NCI-H2081 treated with DMSO at 0.1 percent for 48 hours (cell line): ENCODE data around the gene ABL1.

Source experiments
- DNase-seq: peaks from one replicate; lab custom pipeline; 2025; lab: John Stamatoyannopoulos, UW

The ABL1 gene

GRCh38 chr9:130918101-130918825 lies 83.2 kb downstream of the ABL1 start:
- DNase-seq: no peak

DNA sequence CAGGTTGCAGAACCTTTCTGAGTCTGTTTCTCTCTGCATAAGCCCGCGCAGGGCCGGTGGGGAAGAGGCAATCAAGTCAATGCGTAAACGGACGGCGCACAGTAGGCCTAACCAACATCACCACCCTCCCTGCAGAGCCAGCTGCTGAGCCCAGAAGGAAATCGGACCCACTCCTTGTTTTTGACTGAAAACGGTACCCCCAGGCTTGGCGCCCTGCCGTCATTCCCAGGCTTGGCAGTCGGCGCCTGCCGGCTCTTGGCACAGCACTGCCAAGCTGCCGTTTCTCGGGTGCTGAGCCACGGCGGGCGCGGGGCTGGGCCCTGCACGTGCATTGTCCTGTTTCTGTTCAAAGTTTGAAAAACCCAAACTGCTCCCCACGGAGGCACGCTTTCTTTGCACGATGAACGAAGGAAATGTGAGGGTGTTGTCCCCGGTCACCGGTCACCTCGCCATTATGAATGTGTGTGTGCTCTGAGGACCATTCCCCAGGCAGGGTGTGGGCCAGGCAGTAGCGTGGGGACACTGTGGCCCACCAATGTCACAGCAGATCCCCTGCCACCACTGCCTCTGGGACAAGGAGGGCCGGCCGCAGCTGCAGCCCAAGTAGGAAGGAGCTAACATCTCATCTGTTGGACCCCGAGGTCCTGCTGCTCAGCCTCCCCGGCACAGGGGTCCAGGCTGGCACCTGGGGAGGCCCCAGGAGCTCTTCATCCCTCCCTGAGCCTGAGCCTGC lies 83.9 kb downstream of the ABL1 start:
- no peak for DNase-seq

DNA sequence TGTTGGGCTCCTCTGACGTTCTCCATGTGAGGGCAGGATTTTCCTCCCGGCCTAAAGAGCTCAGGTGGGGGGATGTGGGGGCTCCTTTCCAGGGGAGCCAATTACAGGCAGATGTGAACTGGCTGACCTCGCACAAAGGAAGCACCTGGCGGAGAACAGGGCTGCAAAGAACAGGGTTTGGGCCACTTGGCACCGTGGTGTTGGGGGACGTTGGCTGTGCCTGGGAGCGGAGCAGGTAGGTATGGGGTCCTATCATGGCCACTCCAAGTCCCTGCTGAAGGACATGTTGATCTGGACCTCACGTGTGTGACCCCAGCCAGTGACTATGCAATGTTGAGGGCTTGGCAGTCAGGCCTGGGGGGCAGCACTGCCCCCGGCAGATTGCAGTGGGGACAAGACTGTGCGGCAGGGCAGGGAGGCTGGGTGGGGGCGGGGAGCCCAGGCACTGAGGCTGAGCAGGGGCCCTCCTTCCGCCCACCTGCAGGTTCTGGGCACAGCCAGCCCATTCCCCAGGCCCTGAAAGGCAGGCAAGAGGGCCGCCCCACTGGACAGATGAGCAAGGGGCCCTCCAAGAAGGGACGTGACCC lies 84.6 kb downstream of the ABL1 start:
- DNase-seq: no peak

- no peak for DNase-seq
Measured at GRCh38 chr9:130920233-130920632, 85.2 kb downstream of the ABL1 start.

- DNase-seq: no peak
Measured at GRCh38 chr9:130920762-130921299, 85.8 kb downstream of the ABL1 start.

DNA sequence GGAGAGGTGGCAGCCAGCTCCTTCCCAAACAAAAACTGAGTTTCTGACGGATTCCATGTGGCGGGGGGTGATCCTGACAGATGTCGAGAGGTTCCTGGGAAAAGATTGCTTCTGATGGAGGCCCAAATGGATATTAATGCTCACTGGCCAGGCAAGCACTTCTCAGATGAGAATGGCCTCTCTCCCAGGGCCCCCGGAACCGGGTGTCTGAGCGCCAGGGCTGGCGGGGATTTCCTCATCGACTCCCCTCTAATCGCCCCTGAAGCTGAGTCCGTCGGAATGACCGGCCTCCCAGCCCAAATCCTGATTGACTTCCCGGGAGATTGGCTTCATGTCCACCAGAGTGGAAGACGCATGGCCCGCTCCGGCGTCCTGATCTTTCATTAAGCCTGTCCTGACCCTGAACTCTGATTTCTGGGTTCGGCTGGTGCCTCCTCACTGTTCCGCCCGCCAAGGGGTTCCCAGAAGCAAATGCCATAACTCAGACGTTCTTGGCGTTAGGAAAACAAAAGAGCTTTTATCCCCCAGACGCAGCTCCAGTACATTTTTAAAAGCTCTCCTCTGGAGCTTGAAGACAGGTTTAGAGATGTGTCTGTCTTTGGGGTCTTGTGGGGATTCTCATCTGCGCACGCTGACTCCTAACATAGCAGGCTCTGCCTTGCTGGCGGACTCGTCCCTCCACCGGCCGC lies 86.4 kb downstream of the ABL1 start:
- DNase-seq: no peak

DNA sequence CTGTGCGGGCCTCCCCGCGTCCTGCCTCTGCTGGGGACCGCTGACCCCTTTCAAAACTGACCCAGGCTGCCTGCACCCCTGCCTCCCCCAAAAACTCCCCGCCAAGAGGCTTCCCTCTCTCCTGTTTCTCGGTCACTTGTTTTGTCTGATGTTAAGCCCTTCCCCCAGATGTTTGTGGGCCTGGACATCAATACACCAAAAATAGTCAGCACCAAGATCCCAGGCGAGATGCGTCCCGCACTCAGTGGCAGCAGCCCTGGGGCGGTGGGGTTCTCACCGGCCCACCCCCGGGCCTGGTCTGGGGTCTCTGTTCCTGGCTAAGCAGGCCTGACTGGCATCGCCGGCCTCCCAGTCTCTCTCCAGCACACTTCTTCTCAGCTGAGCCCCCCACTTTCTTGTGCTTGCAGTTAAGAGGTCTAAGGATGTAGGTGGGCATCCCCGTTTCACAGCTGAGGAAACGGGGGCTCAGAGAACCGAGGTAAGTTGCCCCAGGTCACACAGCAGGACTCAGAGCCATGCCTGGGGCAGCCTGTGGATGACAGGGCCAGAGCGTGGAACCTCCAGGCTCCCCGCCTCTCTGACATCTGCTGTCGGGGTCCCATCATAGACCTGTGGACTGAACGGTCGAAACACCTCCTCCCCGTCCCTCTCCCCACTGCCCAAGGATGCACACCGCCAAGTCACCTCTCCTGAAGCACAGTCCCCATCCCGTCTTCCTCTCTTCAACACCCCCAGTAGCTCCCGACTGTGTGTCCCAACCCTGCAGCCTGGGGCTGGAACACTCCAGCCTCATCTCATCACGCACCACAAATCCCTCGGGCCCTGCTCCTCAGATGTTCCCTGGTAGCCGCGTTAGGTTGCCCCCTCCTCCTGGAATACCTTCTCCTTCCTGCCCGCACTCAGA lies 87.2 kb downstream of the ABL1 start:
- DNase-seq: no peak

DNA sequence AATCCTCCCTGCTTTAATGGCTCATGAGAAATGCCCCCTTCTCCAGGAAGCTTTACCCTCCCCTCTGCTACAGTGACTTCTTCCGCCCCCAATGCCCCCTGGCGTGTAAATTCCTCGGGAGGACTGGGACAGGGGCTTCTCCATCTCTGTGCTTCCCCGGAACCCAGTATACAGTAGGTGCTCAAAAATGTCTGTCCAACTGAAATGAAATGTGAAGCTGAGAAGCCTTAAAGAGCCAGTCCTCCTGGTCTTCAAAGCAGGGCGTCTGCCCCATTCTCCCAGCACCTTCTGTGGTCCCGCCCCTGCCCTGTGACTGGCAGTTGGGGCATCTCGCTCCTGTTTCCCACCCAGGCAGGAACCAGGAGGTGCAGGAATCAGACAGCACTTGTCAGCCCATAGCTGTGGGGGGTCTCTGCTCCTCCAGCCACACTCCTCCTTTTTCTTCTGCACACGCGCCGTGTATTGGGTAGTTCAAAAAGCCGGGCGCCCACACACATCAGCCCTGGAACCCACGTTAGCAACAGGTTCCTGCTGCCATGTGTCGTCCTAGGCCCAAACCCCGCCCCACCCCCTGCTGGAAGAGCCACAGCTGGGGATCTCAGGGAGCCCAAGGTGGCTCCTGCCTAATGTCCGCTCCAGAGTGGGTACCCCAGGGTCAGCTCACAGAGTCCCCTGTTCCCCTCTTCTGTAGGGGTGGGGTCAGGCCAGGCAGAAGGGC lies 88.0 kb downstream of the ABL1 start:
- no peak for DNase-seq

GRCh38 chr9:130923611-130924447 lies 88.8 kb downstream of the ABL1 start:
- no peak for DNase-seq

- DNase-seq: no peak
Measured at GRCh38 chr9:130924448-130924788, 89.4 kb downstream of the ABL1 start.

- no peak for DNase-seq
Measured at GRCh38 chr9:130925050-130925678, 90.1 kb downstream of the ABL1 start.

- DNase-seq: no peak
Measured at GRCh38 chr9:130927338-130927737, 92.3 kb downstream of the ABL1 start.

- DNase-seq: peak; percentile 52
Measured at GRCh38 chr9:130927995-130928900, 93.2 kb downstream of the ABL1 start.

DNA sequence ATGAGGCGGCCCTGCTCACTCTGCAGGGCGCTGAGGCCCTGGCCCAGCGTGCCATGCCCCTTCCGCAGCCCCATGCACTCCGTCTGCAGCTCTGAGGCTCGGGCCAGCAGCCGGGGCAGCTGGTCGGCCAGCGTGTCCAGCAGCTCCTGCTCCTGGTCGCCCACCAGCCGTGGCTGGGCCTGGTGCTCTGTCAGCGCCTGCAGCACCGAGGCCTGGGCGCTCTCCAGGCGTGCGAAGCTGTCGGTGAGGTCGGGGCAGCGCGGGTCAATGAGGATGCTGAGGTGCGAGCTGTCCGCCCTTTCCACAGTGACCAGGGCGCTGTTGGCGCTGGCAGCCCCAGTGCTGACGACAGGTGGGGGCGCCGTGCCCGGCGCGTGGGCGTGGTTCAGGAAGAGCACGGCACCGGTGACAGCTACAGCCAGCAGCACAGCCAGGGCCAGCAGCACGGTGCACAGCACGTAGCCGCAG lies 94.6 kb downstream of the ABL1 start:
- DNase-seq: no peak

GRCh38 chr9:130930132-130930803 lies 95.2 kb downstream of the ABL1 start:
- no peak for DNase-seq

DNA sequence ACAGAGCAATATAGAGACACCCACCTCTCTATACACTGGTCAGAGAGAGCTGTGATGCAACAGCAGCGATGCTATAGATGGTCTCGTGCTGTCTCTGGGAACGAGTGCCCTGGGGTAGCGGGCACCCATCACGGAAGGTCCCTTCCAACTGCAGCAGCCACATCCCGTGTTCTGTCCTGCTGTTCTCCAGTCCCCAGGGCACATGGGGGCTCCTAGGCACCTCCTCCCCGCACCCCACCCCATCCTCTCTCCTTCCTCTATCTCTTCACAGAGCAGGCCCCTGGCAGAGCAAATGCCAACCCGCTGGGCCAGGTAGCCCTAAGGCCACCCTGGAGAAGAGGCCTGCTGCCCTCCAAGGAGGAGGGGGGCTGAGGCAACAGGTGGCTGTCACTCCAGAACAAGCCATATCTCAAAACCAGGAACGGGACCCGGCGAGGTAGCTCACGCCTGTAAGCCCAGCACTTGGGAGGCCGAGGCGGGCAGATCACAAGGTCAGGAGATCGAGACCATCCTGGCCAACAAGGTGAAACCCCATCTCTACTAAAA lies 95.8 kb downstream of the ABL1 start:
- no peak for DNase-seq

DNA sequence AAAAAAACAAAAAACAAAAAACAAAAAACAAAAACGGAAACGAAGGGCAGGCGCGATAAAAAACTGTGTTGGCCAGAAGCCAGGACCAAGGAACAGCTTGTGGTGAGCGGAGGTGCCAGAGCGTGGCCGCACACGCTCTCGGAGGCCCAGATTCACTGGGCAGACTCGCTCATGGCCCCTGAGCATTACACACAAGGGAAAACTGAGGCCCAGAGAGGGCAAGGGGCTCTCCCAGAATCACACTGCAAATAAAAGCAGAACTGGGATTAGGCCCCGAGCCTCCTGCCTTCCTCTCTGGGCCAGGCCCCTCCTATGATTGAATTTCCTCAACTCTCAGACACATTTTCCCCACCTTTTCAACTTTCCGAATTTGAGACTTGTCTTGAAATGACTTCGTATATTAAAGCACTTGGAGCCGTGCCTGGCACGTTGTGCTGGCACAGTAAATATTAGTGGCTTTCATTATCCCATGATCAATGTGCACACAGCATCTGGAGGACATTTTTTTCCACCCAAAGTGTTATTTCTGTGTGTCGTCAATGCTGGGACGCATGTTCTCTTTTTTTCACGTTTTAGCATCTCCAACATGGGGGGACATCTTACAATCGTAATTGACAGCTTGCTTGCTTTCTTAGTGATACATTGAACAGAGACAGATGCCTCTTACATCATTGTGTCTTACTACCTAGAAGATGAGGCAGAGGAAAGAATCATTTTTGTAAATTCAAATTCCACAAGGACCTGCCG lies 96.6 kb downstream of the ABL1 start:
- no peak for DNase-seq
